AG09309 (cell line): ENCODE results near the gene ERBB3.

Experiments
- DNase-seq: peaks from one replicate; pipeline ENCODE4 v3.0.0-alpha.2; 2010; ENCODE audit warnings: low read depth
- H3K4me3 ChIP-seq: 2 replicates; pipeline ENCODE4 v1.5.1; 2011; ENCODE audit warnings: mild to moderate bottlenecking, low read depth, low read length, moderate library complexity; ENCODE audit not compliant: control insufficient read depth
- TF ChIP-seq, protein P1 (sequence below): IDR thresholded peaks from 2 replicates; pipeline ENCODE4 v1.5.1; 2011; ENCODE audit warnings: mild to moderate bottlenecking, low read depth, low read length, inconsistent platforms; ENCODE audit not compliant: insufficient read depth, control insufficient read depth; ENCODE audit errors: missing control alignments

ERBB3 gene

DNA sequence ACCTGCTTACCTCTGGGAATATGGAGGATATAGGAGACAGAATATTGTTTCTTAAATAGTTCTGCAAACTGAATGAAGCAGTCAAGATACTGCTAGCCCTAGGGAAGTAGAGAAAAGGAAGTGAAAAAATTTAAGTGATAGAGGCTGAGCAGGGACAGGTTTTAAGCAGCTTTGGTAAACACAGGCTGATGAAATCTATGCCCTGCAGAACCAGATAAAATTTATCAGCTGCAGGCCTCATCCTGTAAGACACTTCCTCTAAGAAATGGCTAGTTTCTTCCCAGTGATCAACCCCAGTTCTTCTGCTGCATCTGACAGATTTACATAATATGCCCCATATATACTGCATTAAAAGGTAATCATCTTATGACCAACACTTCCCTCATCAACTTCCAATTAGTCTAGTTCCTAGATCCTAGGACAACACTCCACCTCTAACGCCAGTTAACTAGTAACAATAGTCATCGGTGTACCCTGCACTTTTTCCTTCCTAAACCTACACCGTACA, 46.8 kb downstream of the ERBB3 start:
- TF ChIP-seq, protein P1, sequence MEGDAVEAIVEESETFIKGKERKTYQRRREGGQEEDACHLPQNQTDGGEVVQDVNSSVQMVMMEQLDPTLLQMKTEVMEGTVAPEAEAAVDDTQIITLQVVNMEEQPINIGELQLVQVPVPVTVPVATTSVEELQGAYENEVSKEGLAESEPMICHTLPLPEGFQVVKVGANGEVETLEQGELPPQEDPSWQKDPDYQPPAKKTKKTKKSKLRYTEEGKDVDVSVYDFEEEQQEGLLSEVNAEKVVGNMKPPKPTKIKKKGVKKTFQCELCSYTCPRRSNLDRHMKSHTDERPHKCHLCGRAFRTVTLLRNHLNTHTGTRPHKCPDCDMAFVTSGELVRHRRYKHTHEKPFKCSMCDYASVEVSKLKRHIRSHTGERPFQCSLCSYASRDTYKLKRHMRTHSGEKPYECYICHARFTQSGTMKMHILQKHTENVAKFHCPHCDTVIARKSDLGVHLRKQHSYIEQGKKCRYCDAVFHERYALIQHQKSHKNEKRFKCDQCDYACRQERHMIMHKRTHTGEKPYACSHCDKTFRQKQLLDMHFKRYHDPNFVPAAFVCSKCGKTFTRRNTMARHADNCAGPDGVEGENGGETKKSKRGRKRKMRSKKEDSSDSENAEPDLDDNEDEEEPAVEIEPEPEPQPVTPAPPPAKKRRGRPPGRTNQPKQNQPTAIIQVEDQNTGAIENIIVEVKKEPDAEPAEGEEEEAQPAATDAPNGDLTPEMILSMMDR = no peak
- no peak overlapping the region for H3K4me3 ChIP-seq
- no peak for DNase-seq

GRCh38 chr12:56127485-56127887, 47.5 kb downstream of the ERBB3 start:
- H3K4me3 ChIP-seq = peak overlapping the region; percentile 42
- TF ChIP-seq, protein P1 = no peak
- DNase-seq = no peak

GRCh38 chr12:56127888-56128669, 48.1 kb downstream of the ERBB3 start, which contains the start of gene ESYT1:
ESYT1 (plus strand) TSS chr12:56128267; CDS start chr12:56128320, 53 bp downstream.
- TF ChIP-seq, protein P1 = no peak
- H3K4me3 ChIP-seq = peak within 1 kb of the TSS; percentile 95
- DNase-seq = peak; percentile 99

DNA sequence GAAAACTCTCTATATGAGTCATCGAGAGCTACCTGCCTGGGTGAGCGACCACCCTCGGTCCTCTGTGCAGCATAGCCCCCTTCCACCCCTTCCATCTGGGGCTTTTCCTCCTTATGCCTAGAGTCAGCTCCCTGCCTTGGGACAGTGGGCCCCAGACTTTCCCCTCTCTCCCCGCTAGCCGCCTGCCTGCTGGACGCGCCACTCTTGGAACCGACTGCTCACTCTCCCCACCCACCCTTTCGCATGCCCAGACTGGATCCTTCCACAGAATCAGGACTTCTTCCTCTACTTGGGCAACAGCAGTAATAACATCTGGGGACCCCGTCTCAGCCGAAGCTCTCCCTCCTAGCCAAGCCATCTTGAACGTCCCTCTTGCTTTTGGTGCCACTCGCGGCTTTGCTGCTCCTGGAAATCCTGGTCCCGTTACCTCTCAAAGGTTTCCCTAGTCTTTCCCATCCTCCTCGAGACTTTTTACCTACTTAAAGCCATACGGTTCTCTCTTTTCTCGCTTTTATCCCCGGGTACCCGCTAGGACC, 48.8 kb downstream of the ERBB3 start:
- H3K4me3 ChIP-seq = peak overlapping the region; percentile 95
- TF ChIP-seq, protein P1 = no peak
- DNase-seq = no peak

DNA sequence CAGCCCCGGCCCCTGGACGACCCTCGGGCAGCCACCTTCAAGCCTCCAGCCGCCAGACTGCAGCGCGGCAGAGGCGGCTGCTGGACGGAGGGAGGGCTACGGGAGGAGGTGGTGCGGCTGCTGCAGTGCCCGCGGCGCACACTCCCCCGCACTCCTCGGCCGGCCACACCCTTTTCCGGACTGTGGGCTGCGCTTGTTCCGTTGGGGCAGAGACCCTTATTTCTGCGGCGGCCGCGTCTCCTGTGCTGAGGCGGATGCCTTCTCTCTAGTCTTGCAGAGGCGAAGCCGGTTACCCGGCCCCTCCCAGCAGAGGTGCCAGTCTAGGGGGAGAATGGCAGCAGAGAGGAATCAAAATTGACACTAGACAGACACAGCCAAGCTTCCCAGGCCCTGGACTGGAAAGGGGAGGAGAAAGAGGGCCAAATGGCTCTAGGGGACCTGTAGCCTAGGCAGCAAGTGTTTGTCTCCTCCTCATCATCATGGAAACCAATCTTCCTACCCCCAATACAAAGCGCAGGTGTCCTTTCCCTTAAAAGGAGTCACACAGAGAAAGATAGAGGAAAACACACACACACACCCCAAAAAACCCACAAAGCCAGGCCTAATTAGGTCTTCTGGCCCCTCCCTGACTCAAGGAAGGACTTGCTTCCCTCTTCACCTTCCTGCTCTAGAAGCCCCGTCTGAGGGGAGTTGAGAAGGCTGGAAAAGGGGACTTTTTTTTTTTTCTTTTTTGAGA, 49.4 kb downstream of the ERBB3 start:
- peak overlapping the region; percentile 95 for H3K4me3 ChIP-seq
- TF ChIP-seq, protein P1 = no peak
- DNase-seq = no peak

- no peak for DNase-seq
- peak overlapping the region; percentile 95 for H3K4me3 ChIP-seq
- TF ChIP-seq, protein P1 = no peak
Measured at GRCh38 chr12:56129942-56130495, 50.1 kb downstream of the ERBB3 start.
